ENCODE data around the gene JADE3.

The JADE3 gene

DNA sequence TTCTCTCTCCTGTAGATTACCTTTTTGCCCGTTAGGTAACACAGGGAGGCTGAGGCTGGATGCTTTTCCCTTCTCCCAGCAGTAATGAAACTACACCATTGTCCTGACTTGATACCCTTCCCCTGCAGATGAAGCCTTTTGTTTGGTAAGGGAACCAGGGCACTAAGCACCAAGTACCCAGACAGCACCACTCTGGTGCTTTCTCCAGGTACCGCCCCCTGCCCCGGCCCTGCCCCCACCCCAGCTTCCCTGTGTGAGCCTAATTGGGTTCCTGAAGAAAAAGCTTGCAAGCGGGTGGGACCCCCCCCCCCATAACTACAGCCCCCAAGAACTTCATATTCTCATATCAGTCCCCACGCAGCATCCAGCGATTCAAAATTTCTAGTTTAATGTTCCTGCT is 79.8 kb downstream of the JADE3 start:
- H3K4me3 ChIP-seq (ENCODE audit: low read depth, low read length) = no peak overlapping the region

DNA sequence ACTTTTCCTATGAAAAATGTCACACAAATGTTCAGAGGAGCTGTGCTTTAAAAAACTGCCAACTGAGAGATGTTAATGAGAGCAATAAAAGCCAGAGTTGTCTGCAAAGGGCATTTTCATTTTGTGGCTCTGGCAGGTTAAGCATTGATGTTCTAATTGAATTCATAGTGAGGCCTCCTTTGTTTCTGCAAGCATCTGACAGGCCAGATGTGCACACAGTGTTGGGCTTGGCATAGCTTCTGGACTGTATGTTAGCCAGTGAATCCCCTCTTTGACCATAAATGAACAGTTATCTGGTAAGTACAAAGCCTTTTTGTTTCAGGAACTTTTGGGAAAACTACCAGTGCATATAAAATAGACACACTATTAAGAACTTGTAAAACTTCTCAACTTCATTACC is 81.9 kb downstream of the JADE3 start:
- DNase-seq (ENCODE audit: low read depth) = no peak
- H3K4me3 ChIP-seq (ENCODE audit: low read depth, low read length) = no peak overlapping the region
- TF ChIP-seq, protein P1, sequence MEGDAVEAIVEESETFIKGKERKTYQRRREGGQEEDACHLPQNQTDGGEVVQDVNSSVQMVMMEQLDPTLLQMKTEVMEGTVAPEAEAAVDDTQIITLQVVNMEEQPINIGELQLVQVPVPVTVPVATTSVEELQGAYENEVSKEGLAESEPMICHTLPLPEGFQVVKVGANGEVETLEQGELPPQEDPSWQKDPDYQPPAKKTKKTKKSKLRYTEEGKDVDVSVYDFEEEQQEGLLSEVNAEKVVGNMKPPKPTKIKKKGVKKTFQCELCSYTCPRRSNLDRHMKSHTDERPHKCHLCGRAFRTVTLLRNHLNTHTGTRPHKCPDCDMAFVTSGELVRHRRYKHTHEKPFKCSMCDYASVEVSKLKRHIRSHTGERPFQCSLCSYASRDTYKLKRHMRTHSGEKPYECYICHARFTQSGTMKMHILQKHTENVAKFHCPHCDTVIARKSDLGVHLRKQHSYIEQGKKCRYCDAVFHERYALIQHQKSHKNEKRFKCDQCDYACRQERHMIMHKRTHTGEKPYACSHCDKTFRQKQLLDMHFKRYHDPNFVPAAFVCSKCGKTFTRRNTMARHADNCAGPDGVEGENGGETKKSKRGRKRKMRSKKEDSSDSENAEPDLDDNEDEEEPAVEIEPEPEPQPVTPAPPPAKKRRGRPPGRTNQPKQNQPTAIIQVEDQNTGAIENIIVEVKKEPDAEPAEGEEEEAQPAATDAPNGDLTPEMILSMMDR (IDR thresholded peaks at IDR 0.05; ENCODE audit: low read depth, low read length, missing control alignments) = no peak

More for the DNA sequence above, 79.8 kb downstream of the JADE3 start:
- TF ChIP-seq, protein P1 (IDR thresholded peaks at IDR 0.05; ENCODE audit: low read depth, low read length, missing control alignments) = no peak
- DNase-seq (ENCODE audit: low read depth) = no peak

- DNase-seq (ENCODE audit: low read depth) = no peak
- TF ChIP-seq, protein P1 (IDR thresholded peaks at IDR 0.05; ENCODE audit: low read depth, low read length, missing control alignments) = no peak
- no peak overlapping the region for H3K4me3 ChIP-seq (ENCODE audit: low read depth, low read length)
Measured at GRCh38 chrX:47012131-47012530, 99.9 kb downstream of the JADE3 start.

DNA sequence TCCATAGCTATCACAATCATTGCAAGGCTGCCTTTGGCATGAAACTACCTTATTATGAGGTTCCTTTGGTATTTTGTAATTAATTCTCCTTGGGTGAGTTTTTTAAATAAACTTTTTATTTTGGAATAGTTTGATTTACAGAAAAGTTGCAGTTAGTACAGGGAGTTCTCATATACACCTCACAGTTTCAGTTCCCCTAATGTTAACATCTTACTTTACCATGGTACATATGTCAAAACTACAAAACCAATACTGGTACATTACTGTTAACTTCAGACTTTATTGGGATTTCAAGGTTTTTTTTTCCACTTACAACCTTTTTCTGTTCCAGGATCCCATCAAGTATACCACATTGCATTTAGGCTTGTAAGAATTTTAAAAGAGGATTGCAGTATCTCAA is 114.0 kb downstream of the JADE3 start:
- no peak overlapping the region for H3K4me3 ChIP-seq (ENCODE audit: low read depth, low read length)
- DNase-seq (ENCODE audit: low read depth) = no peak
- TF ChIP-seq, protein P1 (IDR thresholded peaks at IDR 0.05; ENCODE audit: low read depth, low read length, missing control alignments) = no peak

DNA sequence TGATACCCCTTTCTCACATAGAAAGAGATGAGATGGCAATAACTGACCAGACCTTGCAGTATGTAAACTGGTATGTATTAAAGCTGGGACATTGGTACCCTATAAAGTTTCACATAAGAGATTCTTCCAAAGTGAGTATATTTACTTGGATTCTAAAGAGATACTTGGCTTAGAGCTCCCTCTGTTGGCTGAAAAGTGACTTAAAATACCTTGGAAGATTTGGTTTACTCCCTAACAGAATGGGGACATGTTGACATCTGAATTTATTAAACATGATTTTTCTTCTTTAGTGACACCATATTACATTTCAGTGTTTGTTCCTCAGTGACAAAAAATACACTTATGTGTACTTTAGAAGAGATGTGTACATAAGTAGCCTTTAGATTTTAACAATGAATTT is 118.1 kb downstream of the JADE3 start:
- peak; percentile 5 for DNase-seq (ENCODE audit: low read depth)
- TF ChIP-seq, protein P1 (IDR thresholded peaks at IDR 0.05; ENCODE audit: low read depth, low read length, missing control alignments) = peak; percentile 27
- no peak overlapping the region for H3K4me3 ChIP-seq (ENCODE audit: low read depth, low read length)

GRCh38 chrX:47047989-47048388 is 135.8 kb downstream of the JADE3 start:
- no peak overlapping the region for H3K4me3 ChIP-seq (ENCODE audit: low read depth, low read length)
- DNase-seq (ENCODE audit: low read depth) = no peak
- TF ChIP-seq, protein P1 (IDR thresholded peaks at IDR 0.05; ENCODE audit: low read depth, low read length, missing control alignments) = no peak

DNA sequence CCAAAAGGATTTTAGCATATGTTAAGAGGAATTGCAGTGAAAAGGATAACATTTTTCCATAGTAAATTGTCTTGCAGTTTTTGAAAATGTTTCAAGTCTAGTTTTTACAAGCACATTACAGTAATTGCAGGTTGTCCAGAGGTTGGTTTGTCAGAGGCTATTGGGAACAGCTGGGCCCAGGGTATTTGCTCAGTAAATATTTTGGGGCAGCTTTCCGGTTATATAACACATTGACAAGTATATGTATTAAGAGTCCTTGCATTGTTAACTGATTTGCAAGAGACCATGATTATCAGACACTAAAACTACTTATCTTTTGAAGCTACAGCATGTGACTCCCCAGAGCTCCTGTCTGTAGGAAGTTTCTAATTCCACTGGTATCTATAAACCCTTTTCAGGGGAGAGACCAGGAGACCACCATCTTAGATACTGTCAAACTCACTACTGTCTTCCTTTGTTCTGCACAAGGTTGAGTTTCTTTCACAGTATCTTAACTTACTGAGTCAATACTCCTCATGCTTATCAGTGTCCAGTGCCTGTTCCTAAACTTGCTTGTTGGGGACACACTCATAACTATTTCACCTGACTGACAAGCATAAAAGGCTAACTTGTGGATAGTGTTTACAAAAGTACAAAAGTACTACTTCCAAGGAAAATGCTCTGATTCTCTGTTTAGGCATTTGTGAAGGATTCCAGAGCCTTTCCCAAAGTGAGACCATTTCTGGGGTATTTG is 147.1 kb downstream of the JADE3 start:
- no peak overlapping the region for H3K4me3 ChIP-seq (ENCODE audit: low read depth, low read length)
- no peak for DNase-seq (ENCODE audit: low read depth)
- TF ChIP-seq, protein P1 (IDR thresholded peaks at IDR 0.05; ENCODE audit: low read depth, low read length, missing control alignments) = no peak

Data from GM12864 (cell line).